ENCODE results near the gene PNPLA7.

- no peak for TF ChIP-seq POLR2AphosphoS2 (IDR thresholded peaks at IDR 0.05; ENCODE audit: low read depth, low read length)
- no peak for TF ChIP-seq CTCF (IDR thresholded peaks at IDR 0.05 in 2 of 3, conservative IDR thresholded peaks at IDR 0.05 in 1 of 3; ENCODE audit: control insufficient read depth in 2 of 3, extremely low read depth in 1 of 3, insufficient read depth in 1 of 3, low read depth in 3 of 3, low read length in 3 of 3)
- no peak for TF ChIP-seq REST (IDR thresholded peaks at IDR 0.05; ENCODE audit: low read depth, low read length)
- no peak for TF ChIP-seq TAF1 (IDR thresholded peaks at IDR 0.05; ENCODE audit: borderline replicate concordance, low read depth, low read length)
- TF ChIP-seq YY1 (IDR thresholded peaks at IDR 0.05; ENCODE audit: low read depth, low read length): no peak
- no peak for TF ChIP-seq BCL11A (IDR thresholded peaks at IDR 0.05; ENCODE audit: low read depth, low read length)
- TF ChIP-seq PKNOX1 (IDR thresholded peaks at IDR 0.05): no peak
- TF ChIP-seq CHD2 (IDR thresholded peaks at IDR 0.05; ENCODE audit: borderline replicate concordance, low read depth, low read length): no peak
- TF ChIP-seq TARDBP (IDR thresholded peaks at IDR 0.05; ENCODE audit: borderline replicate concordance): no peak
Measured at GRCh38 chr9:137543237-137543963, 6.8 kb downstream of the PNPLA7 start.

Data from GM12878 (cell line).